MM.1S (cell line): ENCODE data around the gene OSBP2.

ENCODE experiments used
- CTCF ChIP-seq: fragments of 300-600 bp; sonication (generic); IDR thresholded peaks from 2 replicates; pipeline ENCODE4 v1.5.1; 2016; ENCODE audit warnings: antibody characterized with exemption, low read length, mixed read lengths
- EZH2 ChIP-seq: fragments of 300-600 bp; sonication (generic); optimal IDR thresholded peaks from 2 replicates; pipeline ENCODE3; 2017; ENCODE audit warnings: low read depth, mild to moderate bottlenecking, antibody characterized with exemption, low read length, mixed read lengths
- EZH2phosphoT487 ChIP-seq: fragments of 300-600 bp; sonication (generic); IDR thresholded peaks from 2 replicates; pipeline ENCODE4 v1.6.1; 2018; ENCODE audit warnings: antibody characterized with exemption, low read length

- TF ChIP-seq CTCF: no peak
- TF ChIP-seq EZH2phosphoT487: no peak
- no peak for TF ChIP-seq EZH2
Measured at GRCh38 chr22:30790366-30790765, 95.7 kb downstream of the OSBP2 start.
